Measurements from ENCODE around the gene C1QTNF9. TPM values are rescaled to one million over a fixed set of nuclear protein-coding genes. Genes with fewer than 3 reads are reported as not detected.
"Not testable (repeated sequence)": the region's sequence is repeated elsewhere in the genome, so short reads cannot be mapped to it uniquely, and the experiment has no call there.

Gene C1QTNF9
- total RNA-seq, 3 donors from 2014 or later, result 0.38 to 0.54 TPM; not detected in 1

GRCh38 chr13:24323739-24324075 is 14.3 kb downstream of the C1QTNF9 start:
- ATAC-seq, result peak; percentile 70
- intact Hi-C loops (cut with DNase I, micrococcal nuclease), result no loop called here
- TF ChIP-seq CTCF (IDR thresholded peaks at IDR 0.05), result no peak
- no peaks in the 10 kb centered on the region for H3K9me3 ChIP-seq
- no peak overlapping the region for H3K4me3 ChIP-seq
- no peaks in the 10 kb centered on the region for H3K36me3 ChIP-seq (ENCODE audit: low read depth)
- no peaks in the 10 kb centered on the region for H3K4me1 ChIP-seq (ENCODE audit: low read depth)
- peak in 1 of 3 donors; percentile 23 for DNase-seq

- H3K9me3 ChIP-seq; ATAC-seq; H3K4me3 ChIP-seq; H3K4me1 ChIP-seq (ENCODE audit: low read depth); H3K36me3 ChIP-seq (ENCODE audit: low read depth); intact Hi-C loops (cut with DNase I, micrococcal nuclease): not testable (repeated sequence)
- DNase-seq, result peak in 1 of 3 donors; percentile 46
These were observed 18.2 kb downstream of the C1QTNF9 start for GRCh38 chr13:24327598-24327997.

GRCh38 chr13:24328145-24328544 is 18.8 kb downstream of the C1QTNF9 start:
- DNase-seq, result peak in 2 of 3 donors; percentile 23 to 48
- intact Hi-C loops (cut with DNase I, micrococcal nuclease), result no loop called here
- no peaks in the 10 kb centered on the region for H3K9me3 ChIP-seq
- peak; percentile 11 for ATAC-seq
- no peaks in the 10 kb centered on the region for H3K36me3 ChIP-seq (ENCODE audit: low read depth)
- no peak overlapping the region for H3K4me3 ChIP-seq
- no peaks in the 10 kb centered on the region for H3K4me1 ChIP-seq (ENCODE audit: low read depth)
- TF ChIP-seq CTCF (IDR thresholded peaks at IDR 0.05), result no peak

GRCh38 chr13:24338721-24339120 is 29.3 kb downstream of the C1QTNF9 start:
- intact Hi-C loops (cut with DNase I, micrococcal nuclease), result no loop called here
- no peaks in the 10 kb centered on the region for H3K9me3 ChIP-seq
- H3K4me1 ChIP-seq (ENCODE audit: low read depth), result no peaks in the 10 kb centered on the region
- TF ChIP-seq CTCF (IDR thresholded peaks at IDR 0.05), result no peak
- H3K36me3 ChIP-seq (ENCODE audit: low read depth), result no peaks in the 10 kb centered on the region
- DNase-seq (no peak), ATAC-seq (no peak)
- no peak overlapping the region for H3K4me3 ChIP-seq

GRCh38 chr13:24339937-24340607 is 30.7 kb downstream of the C1QTNF9 start:
- intact Hi-C loops (cut with DNase I, micrococcal nuclease), result no loop called here
- H3K9me3 ChIP-seq, result no peaks in the 10 kb centered on the region
- H3K4me1 ChIP-seq (ENCODE audit: low read depth), result no peaks in the 10 kb centered on the region
- H3K36me3 ChIP-seq (ENCODE audit: low read depth), result no peaks in the 10 kb centered on the region
- DNase-seq (no peak), ATAC-seq (no peak)
- no peak overlapping the region for H3K4me3 ChIP-seq
- TF ChIP-seq CTCF (IDR thresholded peaks at IDR 0.05), result no peak

GRCh38 chr13:24340608-24340955 is 31.2 kb downstream of the C1QTNF9 start:
- intact Hi-C loops (cut with DNase I, micrococcal nuclease), result no loop called here
- no peak for ATAC-seq
- no peak for TF ChIP-seq CTCF (IDR thresholded peaks at IDR 0.05)

More at GRCh38 chr13:24340608-24340955, 31.2 kb downstream of the C1QTNF9 start:
- H3K36me3 ChIP-seq (ENCODE audit: low read depth), result no peaks in the 10 kb centered on the region
- no peak for DNase-seq
- no peaks in the 10 kb centered on the region for H3K9me3 ChIP-seq
- no peaks in the 10 kb centered on the region for H3K4me1 ChIP-seq (ENCODE audit: low read depth)
- no peak overlapping the region for H3K4me3 ChIP-seq
